Body of pancreas (tissue), 4 donors: ENCODE data around the gene SNRPD3. TPM values are rescaled to one million over a fixed set of nuclear protein-coding genes. Genes with fewer than 3 reads are reported as not detected.

Source experiments
- ATAC-seq: fragments of 150-250 bp; one replicate; pipeline ENCODE4 v1.9.1; 2016
- DNase-seq, 4 donors: peaks; one replicate each; pipeline ENCODE4 v3.0.0-alpha.2; 2019
- H3K27ac ChIP-seq, 4 donors: fragments of 200-600 bp; sonication (generic); 1 replicate in 3 of 4; 2 replicates in 1 of 4; pipeline versions ENCODE4 v1.5.1 to v1.6.1; 2016 to 2019; ENCODE audit warnings: mild to moderate bottlenecking in 1 of 4, mixed read lengths in 1 of 4, moderate library complexity in 1 of 4
- H3K27me3 ChIP-seq, 2 donors: fragments of 200-600 bp; sonication (generic); one replicate each; pipeline ENCODE4 v1.6.0; 2016; ENCODE audit warnings: mild to moderate bottlenecking in 1 of 2
- H3K36me3 ChIP-seq, 2 donors: fragments of 200-600 bp; sonication (generic); replicated peaks in 1 of 2; 2 replicates each; pipeline ENCODE4 v1.5.1; 2016; ENCODE audit warnings: low read depth in 2 of 2; ENCODE audit not compliant: insufficient read depth in 1 of 2
- H3K4me1 ChIP-seq: fragments of 200-600 bp; sonication (generic); one replicate; pipeline ENCODE4 v1.6.0; 2016
- H3K4me3 ChIP-seq, 2 donors: fragments of 200-600 bp; sonication (generic); 1 replicate in 1 of 2; 2 replicates in 1 of 2; pipeline ENCODE4 v1.5.1; 2016 to 2019
- H3K9me3 ChIP-seq, 3 donors: fragments of 200-600 bp; sonication (generic); 1 replicate in 2 of 3; 2 replicates in 1 of 3; pipeline ENCODE4 v1.5.1; 2016
- CTCF ChIP-seq, 7 experiments: fragments of 450-650 bp in 4 of 7; fragments of 200-600 bp in 3 of 7; sonication (generic) in 3 of 7; IDR thresholded peaks; one replicate each; pipeline ENCODE4 v1.5.1; 2016 to 2019; ENCODE audit warnings: antibody characterized with exemption in 7 of 7
- POLR2A ChIP-seq, 3 donors: fragments of 450-650 bp; IDR thresholded peaks; one replicate each; pipeline ENCODE4 v1.6.1; 2016; ENCODE audit warnings: antibody characterized with exemption in 3 of 3, mild to moderate bottlenecking in 2 of 3
- WGBS, 2 donors: methylation state at CpG; one replicate each; pipeline ENCODE4 v1.1.5; 2017; 5-methylcytosine and 5-hydroxymethylcytosine counted together
- intact Hi-C: fragments of 100-400 bp; cut with DNase I; formaldehyde crosslinking; loops from one replicate; pipeline ENCODE4 v1.15.1; 2023
- total RNA-seq, 2 donors: library from RNA; depleted of rRNA; stranded (reverse); fragments of >200 nt; gene quantifications; one replicate each; pipeline ENCODE4 v1.1.0, GENCODE V29; 2016

Gene SNRPD3
- total RNA-seq, 2 donors from 2014 or later = 30.4 to 65.6 TPM

DNA sequence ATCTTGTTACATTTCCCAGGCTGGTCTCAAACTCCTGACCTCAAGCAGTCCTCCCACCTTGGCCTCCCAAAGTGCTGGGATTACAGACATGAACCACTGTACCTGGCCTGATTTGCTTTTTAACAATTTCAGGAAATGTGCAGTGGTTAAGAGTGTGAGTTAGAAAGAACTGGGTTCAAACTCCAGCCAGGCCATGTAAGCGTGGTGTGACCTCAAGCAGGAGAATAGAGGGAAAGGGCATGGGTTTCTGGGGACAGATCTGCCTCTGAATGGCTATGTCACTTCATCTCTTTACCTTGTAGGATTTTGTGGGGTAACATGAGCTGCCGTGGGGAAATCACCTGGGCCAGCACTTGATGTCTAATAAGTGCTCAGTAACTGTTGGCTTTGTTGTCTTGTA, 9.3 kb downstream of the SNRPD3 start:
- ATAC-seq = no peak
- peaks cover 0 to 7% of the 10 kb centered on the region in 2 donors for H3K36me3 ChIP-seq
- intact Hi-C loops = no loop called here
- DNase-seq = no peak
- TF ChIP-seq POLR2A (IDR thresholded peaks at IDR 0.05) (no peak), CTCF (IDR thresholded peaks at IDR 0.05) (no peak)
- peaks cover 20% of the 10 kb centered on the region for H3K4me1 ChIP-seq
- no peak overlapping the region for H3K4me3 ChIP-seq
- no peaks in the 10 kb centered on the region for H3K27me3 ChIP-seq
- no peak overlapping the region for H3K27ac ChIP-seq
- 88 to 94% methylated on average over 2 of the region's 2 CpGs for WGBS, 2 donors
- no peaks in the 10 kb centered on the region for H3K9me3 ChIP-seq

GRCh38 chr22:24566899-24567511, 11.2 kb downstream of the SNRPD3 start:
- Histone ChIP-seq H3K9me3 (no peaks in the 10 kb centered on the region), H3K4me3 (no peak overlapping the region), H3K27me3 (no peaks in the 10 kb centered on the region), H3K4me1 (peaks cover 26% of the 10 kb centered on the region), H3K36me3 (peaks cover under 1 to 7% of the 10 kb centered on the region in 2 donors), H3K27ac (no peak overlapping the region)
- TF ChIP-seq POLR2A (IDR thresholded peaks at IDR 0.05) (no peak), CTCF (IDR thresholded peaks at IDR 0.05) (no peak)
- 50 to 52% methylated on average over 8 of the region's 8 CpGs for WGBS, 2 donors
- ATAC-seq = no peak
- intact Hi-C loops = no loop called here
- DNase-seq = no peak

- Histone ChIP-seq H3K27ac (no peak overlapping the region), H3K27me3 (no peaks in the 10 kb centered on the region), H3K4me3 (no peak overlapping the region), H3K4me1 (peaks cover 27% of the 10 kb centered on the region), H3K36me3 (peaks cover 5 to 7% of the 10 kb centered on the region in 2 donors), H3K9me3 (no peaks in the 10 kb centered on the region)
- intact Hi-C loops = no loop called here
- no peak for TF ChIP-seq POLR2A (IDR thresholded peaks at IDR 0.05)
- no peak for TF ChIP-seq CTCF (IDR thresholded peaks at IDR 0.05)
- DNase-seq (no peak), ATAC-seq (no peak)
- WGBS, 2 donors = 74% methylated on average over 9 of the region's 10 CpGs
Observed at GRCh38 chr22:24567668-24568067, 11.9 kb downstream of the SNRPD3 start.

GRCh38 chr22:24571266-24571665, 15.5 kb downstream of the SNRPD3 start:
- H3K36me3 ChIP-seq = peaks cover 5 to 8% of the 10 kb centered on the region in 2 donors
- ATAC-seq (no peak), DNase-seq (no peak)
- H3K4me1 ChIP-seq = peaks cover 9% of the 10 kb centered on the region
- 88 to 95% methylated on average over 7 of the region's 7 CpGs for WGBS, 2 donors
- no peak overlapping the region for H3K4me3 ChIP-seq
- peak overlapping the region in 2 of 4 donors; percentile 2 to 29 for H3K27ac ChIP-seq
- H3K9me3 ChIP-seq = no peaks in the 10 kb centered on the region
- no peak for TF ChIP-seq POLR2A (IDR thresholded peaks at IDR 0.05)
- no peak for TF ChIP-seq CTCF (IDR thresholded peaks at IDR 0.05)
- H3K27me3 ChIP-seq = no peaks in the 10 kb centered on the region
- intact Hi-C loops = no loop called here

- Histone ChIP-seq H3K4me1 (peaks cover 20% of the 10 kb centered on the region), H3K4me3 (no peak overlapping the region), H3K27me3 (no peaks in the 10 kb centered on the region), H3K9me3 (no peaks in the 10 kb centered on the region), H3K36me3 (peaks cover 1 to 5% of the 10 kb centered on the region in 2 donors), H3K27ac (peak overlapping the region in 1 of 4 donors; percentile 10)
- ATAC-seq = no peak
- DNase-seq = no peak
- WGBS, 2 donors = 42 to 52% methylated on average over 1 of the region's 1 CpG
- TF ChIP-seq POLR2A (IDR thresholded peaks at IDR 0.05) (no peak), CTCF (IDR thresholded peaks at IDR 0.05) (no peak)
- intact Hi-C loops = no loop called here
Observed at GRCh38 chr22:24576778-24577177, 21.0 kb downstream of the SNRPD3 start.
